Measurements from ENCODE around the gene NCKAP5. TPM values are rescaled to one million over a fixed set of nuclear protein-coding genes. Genes with fewer than 3 reads are reported as not detected.

The NCKAP5 gene
- total RNA-seq, 1 donor from 2014 or later: 27.9 TPM

GRCh38 chr2:132636346-132636745, 931.9 kb downstream of the NCKAP5 start:
- Mint-ChIP-seq H3K4me3 (no peak overlapping the region), H3K9me3 (peaks cover 6% of the 10 kb centered on the region), H3K36me3 (ENCODE audit: low read depth) (peaks cover 3% of the 10 kb centered on the region), H3K27me3 (ENCODE audit: low read depth) (peaks cover 7% of the 10 kb centered on the region), H3K27ac (ENCODE audit: unreplicated experiment) (peak overlapping the region; percentile 83), H3K4me1 (peaks cover 35% of the 10 kb centered on the region)
- no peak for TF ChIP-seq CTCF (conservative IDR thresholded peaks at IDR 0.05)
- DNase-seq (ENCODE audit: low read depth, low spot score): no peak

GRCh38 chr2:132633635-132634034, 934.6 kb downstream of the NCKAP5 start:
- no peak overlapping the region for H3K4me3 Mint-ChIP-seq
- H3K36me3 Mint-ChIP-seq (ENCODE audit: low read depth): peaks cover 3% of the 10 kb centered on the region
- no peak for DNase-seq (ENCODE audit: low read depth, low spot score)
- H3K4me1 Mint-ChIP-seq: peaks cover 43% of the 10 kb centered on the region
- TF ChIP-seq CTCF (conservative IDR thresholded peaks at IDR 0.05): no peak
- H3K27me3 Mint-ChIP-seq (ENCODE audit: low read depth): peaks cover 19% of the 10 kb centered on the region
- peaks cover 6% of the 10 kb centered on the region for H3K9me3 Mint-ChIP-seq
- no peak overlapping the region for H3K27ac Mint-ChIP-seq (ENCODE audit: unreplicated experiment)

GRCh38 chr2:132632000-132632649, 936.1 kb downstream of the NCKAP5 start:
- peak overlapping the region; percentile 39 for H3K4me3 Mint-ChIP-seq
- H3K9me3 Mint-ChIP-seq: peaks cover 6% of the 10 kb centered on the region
- peaks cover 39% of the 10 kb centered on the region for H3K4me1 Mint-ChIP-seq
- peaks cover 3% of the 10 kb centered on the region for H3K36me3 Mint-ChIP-seq (ENCODE audit: low read depth)
- TF ChIP-seq CTCF (conservative IDR thresholded peaks at IDR 0.05): no peak
- peak; percentile 14 for DNase-seq (ENCODE audit: low read depth, low spot score)
- peaks cover 19% of the 10 kb centered on the region for H3K27me3 Mint-ChIP-seq (ENCODE audit: low read depth)
- peak overlapping the region; percentile 73 for H3K27ac Mint-ChIP-seq (ENCODE audit: unreplicated experiment)

- H3K27me3 Mint-ChIP-seq (ENCODE audit: low read depth): peaks cover 17% of the 10 kb centered on the region
- peaks cover 2% of the 10 kb centered on the region for H3K9me3 Mint-ChIP-seq
- no peak overlapping the region for H3K27ac Mint-ChIP-seq (ENCODE audit: unreplicated experiment)
- DNase-seq (ENCODE audit: low read depth, low spot score): no peak
- no peak overlapping the region for H3K4me3 Mint-ChIP-seq
- H3K4me1 Mint-ChIP-seq: peaks cover 26% of the 10 kb centered on the region
- no peak for TF ChIP-seq CTCF (conservative IDR thresholded peaks at IDR 0.05)
- no peaks in the 10 kb centered on the region for H3K36me3 Mint-ChIP-seq (ENCODE audit: low read depth)
Observed at GRCh38 chr2:132627536-132627935, 940.7 kb downstream of the NCKAP5 start.

- no peak for TF ChIP-seq CTCF (conservative IDR thresholded peaks at IDR 0.05)
- Mint-ChIP-seq H3K36me3 (ENCODE audit: low read depth) (no peaks in the 10 kb centered on the region), H3K27me3 (ENCODE audit: low read depth) (peaks cover 5% of the 10 kb centered on the region), H3K4me3 (no peak overlapping the region), H3K4me1 (peaks cover under 1% of the 10 kb centered on the region), H3K9me3 (peaks cover 2% of the 10 kb centered on the region), H3K27ac (ENCODE audit: unreplicated experiment) (peak overlapping the region; percentile 86)
- no peak for DNase-seq (ENCODE audit: low read depth, low spot score)
Observed at GRCh38 chr2:132623096-132623839, 945.0 kb downstream of the NCKAP5 start.

All from neural crest cell (in vitro differentiated cells).